GM23338 (cell line): ENCODE results near the gene NACAD. TPM values are rescaled to one million over a fixed set of nuclear protein-coding genes. Genes with fewer than 3 reads are reported as not detected.

Experiments used
- ATAC-seq: fragments of 200-7000 bp; cut with Tn5 transposase; 3 replicates; pipeline ENCODE4 v1.9.1; 2020
- DNase-seq: peaks from one replicate; pipeline ENCODE4 v3.0.0-alpha.2; 2015; ENCODE audit warnings: low spot score
- H2AFZ ChIP-seq: fragments of 200-600 bp; sonication (generic); 2 replicates; pipeline ENCODE4 v1.8.0; 2016; ENCODE audit warnings: antibody characterized with exemption, mild to moderate bottlenecking, moderate library complexity
- H3F3A ChIP-seq: fragments of 200-600 bp; sonication (generic); replicated peaks from 2 replicates; pipeline ENCODE4 v1.8.0; 2017; ENCODE audit warnings: antibody characterized with exemption, mixed run types, low read depth
- H3K27ac ChIP-seq: fragments of 200-600 bp; sonication (generic); 2 replicates; pipeline ENCODE4 v1.6.1; 2016; ENCODE audit warnings: low read depth
- H3K27me3 ChIP-seq: fragments of 200-600 bp; sonication (generic); 2 replicates; pipeline ENCODE4 v1.8.0; 2016; ENCODE audit warnings: mild to moderate bottlenecking, mixed run types, moderate library complexity; ENCODE audit not compliant: insufficient read depth
- H3K36me3 ChIP-seq: fragments of 200-600 bp; sonication (generic); 2 replicates; pipeline ENCODE4 v1.8.0; 2016; ENCODE audit warnings: mild to moderate bottlenecking; ENCODE audit not compliant: insufficient read depth
- H3K4me1 ChIP-seq: fragments of 200-600 bp; sonication (generic); 2 replicates; pipeline ENCODE4 v1.8.0; 2016; ENCODE audit warnings: mild to moderate bottlenecking, moderate library complexity; ENCODE audit not compliant: insufficient read depth
- H3K4me2 ChIP-seq: fragments of 200-600 bp; sonication (generic); 2 replicates; pipeline ENCODE4 v1.7.1; 2017; ENCODE audit warnings: mixed run types
- H3K4me3 ChIP-seq: fragments of 200-600 bp; sonication (generic); 2 replicates; pipeline ENCODE4 v1.6.1; 2016; ENCODE audit warnings: mixed run types
- H3K79me2 ChIP-seq: fragments of 200-600 bp; sonication (generic); replicated peaks from 2 replicates; pipeline ENCODE4 v1.8.0; 2017; ENCODE audit warnings: mild to moderate bottlenecking; ENCODE audit not compliant: insufficient read depth
- H3K9me2 ChIP-seq: fragments of 200-600 bp; sonication (generic); 2 replicates; pipeline ENCODE4 v1.8.0; 2017; ENCODE audit not compliant: insufficient read depth
- H4K20me1 ChIP-seq: fragments of 200-600 bp; sonication (generic); replicated peaks from 2 replicates; pipeline ENCODE4 v1.8.0; 2017; ENCODE audit warnings: mild to moderate bottlenecking; ENCODE audit not compliant: insufficient read depth
- H3K27ac Mint-ChIP-seq: 2 replicates; pipeline ENCODE4 v1.8.0; 2020; ENCODE audit warnings: inconsistent platforms, mild to moderate bottlenecking, moderate library complexity, mixed read lengths
- H3K27me3 Mint-ChIP-seq: 3 replicates; pipeline ENCODE4 v1.8.0; 2022; ENCODE audit warnings: low read depth, mild to moderate bottlenecking, moderate library complexity, mixed read lengths, inconsistent platforms; ENCODE audit not compliant: insufficient read depth, poor library complexity
- H3K36me3 Mint-ChIP-seq: 3 replicates; pipeline ENCODE4 v1.8.0; 2021; ENCODE audit warnings: low read depth, mild to moderate bottlenecking, inconsistent platforms, moderate library complexity, mixed read lengths
- H3K4me1 Mint-ChIP-seq: 3 replicates; pipeline ENCODE4 v1.8.0; 2020; ENCODE audit warnings: mild to moderate bottlenecking, inconsistent platforms, mixed read lengths
- H3K4me3 Mint-ChIP-seq: 3 replicates; pipeline ENCODE4 v1.8.0; 2021; ENCODE audit warnings: moderate library complexity, mild to moderate bottlenecking, inconsistent platforms, mixed read lengths
- H3K9me3 Mint-ChIP-seq: 3 replicates; pipeline ENCODE4 v1.8.0; 2020; ENCODE audit warnings: moderate library complexity, mild to moderate bottlenecking, inconsistent platforms, mixed read lengths
- CREB1 ChIP-seq: fragments of 250-450 bp; sonication (Bioruptor Pico); IDR thresholded peaks from 2 replicates; pipeline ENCODE4 v1.5.0; 2020; ENCODE audit warnings: low read depth, mild to moderate bottlenecking, moderate library complexity
- EZH2 ChIP-seq: fragments of 200-600 bp; sonication (generic); IDR thresholded peaks from one replicate; pipeline ENCODE4 v1.8.0; 2017; ENCODE audit warnings: antibody characterized with exemption, mild to moderate bottlenecking, low read depth; ENCODE audit not compliant: unreplicated experiment
- EZH2phosphoT487 ChIP-seq: fragments of 200-600 bp; sonication (generic); IDR thresholded peaks from one replicate; pipeline ENCODE4 v1.8.1; 2018; ENCODE audit warnings: antibody characterized with exemption; ENCODE audit not compliant: unreplicated experiment
- JUNB ChIP-seq: IDR thresholded peaks from one replicate; pipeline ENCODE4 v1.6.1; 2016; ENCODE audit warnings: antibody characterized with exemption; ENCODE audit not compliant: unreplicated experiment
- NANOG ChIP-seq: IDR thresholded peaks from 2 replicates; pipeline ENCODE4 v1.6.1; 2016; ENCODE audit warnings: antibody characterized with exemption, borderline replicate concordance
- ZNF114 ChIP-seq: fragments of 250-450 bp; sonication (Bioruptor Pico); IDR thresholded peaks from 2 replicates; pipeline ENCODE4 v1.5.0; 2020; ENCODE audit warnings: mild to moderate bottlenecking, moderate library complexity
- ZNF331 ChIP-seq: fragments of 250-450 bp; sonication (Bioruptor Pico); IDR thresholded peaks from 2 replicates; pipeline ENCODE4 v1.5.0; 2020; ENCODE audit warnings: low read depth, mild to moderate bottlenecking, moderate library complexity
- polyA plus RNA-seq: library from polyadenylated mRNA; unstranded; fragments of >200 nt; fragmentation: Nextera tagmentation; extraction: Ambion mirVana; gene quantifications from 2 replicates; pipeline ENCODE4 v1.2.1, GENCODE V29; 2016
- total RNA-seq: library from RNA; depleted of rRNA; stranded (reverse); fragments of >200 nt; shearing (Covaris generic); gene quantifications from 2 replicates; pipeline ENCODE4 v1.2.3, GENCODE V29; 2014
- TF ChIP-seq, protein P1 (sequence below): IDR thresholded peaks from one replicate; pipeline ENCODE4 v1.6.1; 2018; ENCODE audit warnings: antibody characterized with exemption; ENCODE audit not compliant: unreplicated experiment
- TF ChIP-seq, protein P2 (sequence below): fragments of 250-450 bp; sonication (Bioruptor Pico); IDR thresholded peaks from 2 replicates; pipeline ENCODE4 v1.5.0; 2020; ENCODE audit warnings: mild to moderate bottlenecking, moderate library complexity
- TF ChIP-seq, protein P3 (sequence below): IDR thresholded peaks from 2 replicates; pipeline ENCODE4 v1.6.1; 2016; ENCODE audit warnings: antibody characterized with exemption

NACAD gene
- total and polyA plus RNA-seq, 2 experiments from 2014 or later, result 6.1 to 11.2 TPM

DNA sequence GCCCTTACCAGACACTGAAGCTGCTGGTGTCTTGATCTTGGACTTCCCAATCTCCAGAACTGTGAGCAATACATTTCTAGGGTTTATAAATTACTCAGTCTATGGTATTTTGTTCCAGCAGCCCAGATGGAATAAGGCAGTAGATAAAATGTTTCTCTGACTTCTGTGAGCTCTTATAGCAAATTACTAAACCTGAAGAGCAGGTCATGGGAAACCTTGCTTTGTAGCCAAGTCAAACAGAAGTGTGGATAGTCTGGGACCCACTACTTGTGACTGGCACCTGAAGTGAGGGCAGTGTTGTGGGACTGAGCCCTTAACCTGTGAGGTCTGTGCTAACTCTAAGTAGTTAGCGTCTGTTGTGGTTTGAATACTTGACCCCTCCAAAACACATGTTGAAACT is 27.3 kb upstream of the NACAD start:
- no peaks in the 10 kb centered on the region for H3K9me2 ChIP-seq
- H3K4me3 ChIP-seq, result no peak overlapping the region
- ATAC-seq (no peak), DNase-seq (no peak)
- Mint-ChIP-seq H3K27me3 (peaks cover 6% of the 10 kb centered on the region), H3K4me3 (no peak overlapping the region), H3K36me3 (no peaks in the 10 kb centered on the region; the same call in 2 of the 3 replicates), H3K27ac (no peak overlapping the region), H3K4me1 (peaks cover 5% of the 10 kb centered on the region; the same call in 2 of the 3 replicates), H3K9me3 (no peaks in the 10 kb centered on the region; the same call in 1 of the 3 replicates)
- no peak overlapping the region for H3K4me2 ChIP-seq
- no peaks in the 10 kb centered on the region for H3K36me3 ChIP-seq
- H3K27ac ChIP-seq, result no peak overlapping the region
- H3K27me3 ChIP-seq, result peaks cover 3% of the 10 kb centered on the region; the same call in 1 of the 2 replicates
- H3K79me2 ChIP-seq, result peaks cover 3% of the 10 kb centered on the region
- TF ChIP-seq JUNB (no peak), EZH2phosphoT487 (no peak), EZH2 (no peak), CREB1 (CRISPR knock-in tag) (no peak), ZNF331 (CRISPR knock-in tag) (no peak), ZNF114 (CRISPR knock-in tag) (no peak), NANOG (no peak)
- TF ChIP-seq, protein P1, sequence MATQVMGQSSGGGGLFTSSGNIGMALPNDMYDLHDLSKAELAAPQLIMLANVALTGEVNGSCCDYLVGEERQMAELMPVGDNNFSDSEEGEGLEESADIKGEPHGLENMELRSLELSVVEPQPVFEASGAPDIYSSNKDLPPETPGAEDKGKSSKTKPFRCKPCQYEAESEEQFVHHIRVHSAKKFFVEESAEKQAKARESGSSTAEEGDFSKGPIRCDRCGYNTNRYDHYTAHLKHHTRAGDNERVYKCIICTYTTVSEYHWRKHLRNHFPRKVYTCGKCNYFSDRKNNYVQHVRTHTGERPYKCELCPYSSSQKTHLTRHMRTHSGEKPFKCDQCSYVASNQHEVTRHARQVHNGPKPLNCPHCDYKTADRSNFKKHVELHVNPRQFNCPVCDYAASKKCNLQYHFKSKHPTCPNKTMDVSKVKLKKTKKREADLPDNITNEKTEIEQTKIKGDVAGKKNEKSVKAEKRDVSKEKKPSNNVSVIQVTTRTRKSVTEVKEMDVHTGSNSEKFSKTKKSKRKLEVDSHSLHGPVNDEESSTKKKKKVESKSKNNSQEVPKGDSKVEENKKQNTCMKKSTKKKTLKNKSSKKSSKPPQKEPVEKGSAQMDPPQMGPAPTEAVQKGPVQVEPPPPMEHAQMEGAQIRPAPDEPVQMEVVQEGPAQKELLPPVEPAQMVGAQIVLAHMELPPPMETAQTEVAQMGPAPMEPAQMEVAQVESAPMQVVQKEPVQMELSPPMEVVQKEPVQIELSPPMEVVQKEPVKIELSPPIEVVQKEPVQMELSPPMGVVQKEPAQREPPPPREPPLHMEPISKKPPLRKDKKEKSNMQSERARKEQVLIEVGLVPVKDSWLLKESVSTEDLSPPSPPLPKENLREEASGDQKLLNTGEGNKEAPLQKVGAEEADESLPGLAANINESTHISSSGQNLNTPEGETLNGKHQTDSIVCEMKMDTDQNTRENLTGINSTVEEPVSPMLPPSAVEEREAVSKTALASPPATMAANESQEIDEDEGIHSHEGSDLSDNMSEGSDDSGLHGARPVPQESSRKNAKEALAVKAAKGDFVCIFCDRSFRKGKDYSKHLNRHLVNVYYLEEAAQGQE, result no peak
- TF ChIP-seq, protein P2, sequence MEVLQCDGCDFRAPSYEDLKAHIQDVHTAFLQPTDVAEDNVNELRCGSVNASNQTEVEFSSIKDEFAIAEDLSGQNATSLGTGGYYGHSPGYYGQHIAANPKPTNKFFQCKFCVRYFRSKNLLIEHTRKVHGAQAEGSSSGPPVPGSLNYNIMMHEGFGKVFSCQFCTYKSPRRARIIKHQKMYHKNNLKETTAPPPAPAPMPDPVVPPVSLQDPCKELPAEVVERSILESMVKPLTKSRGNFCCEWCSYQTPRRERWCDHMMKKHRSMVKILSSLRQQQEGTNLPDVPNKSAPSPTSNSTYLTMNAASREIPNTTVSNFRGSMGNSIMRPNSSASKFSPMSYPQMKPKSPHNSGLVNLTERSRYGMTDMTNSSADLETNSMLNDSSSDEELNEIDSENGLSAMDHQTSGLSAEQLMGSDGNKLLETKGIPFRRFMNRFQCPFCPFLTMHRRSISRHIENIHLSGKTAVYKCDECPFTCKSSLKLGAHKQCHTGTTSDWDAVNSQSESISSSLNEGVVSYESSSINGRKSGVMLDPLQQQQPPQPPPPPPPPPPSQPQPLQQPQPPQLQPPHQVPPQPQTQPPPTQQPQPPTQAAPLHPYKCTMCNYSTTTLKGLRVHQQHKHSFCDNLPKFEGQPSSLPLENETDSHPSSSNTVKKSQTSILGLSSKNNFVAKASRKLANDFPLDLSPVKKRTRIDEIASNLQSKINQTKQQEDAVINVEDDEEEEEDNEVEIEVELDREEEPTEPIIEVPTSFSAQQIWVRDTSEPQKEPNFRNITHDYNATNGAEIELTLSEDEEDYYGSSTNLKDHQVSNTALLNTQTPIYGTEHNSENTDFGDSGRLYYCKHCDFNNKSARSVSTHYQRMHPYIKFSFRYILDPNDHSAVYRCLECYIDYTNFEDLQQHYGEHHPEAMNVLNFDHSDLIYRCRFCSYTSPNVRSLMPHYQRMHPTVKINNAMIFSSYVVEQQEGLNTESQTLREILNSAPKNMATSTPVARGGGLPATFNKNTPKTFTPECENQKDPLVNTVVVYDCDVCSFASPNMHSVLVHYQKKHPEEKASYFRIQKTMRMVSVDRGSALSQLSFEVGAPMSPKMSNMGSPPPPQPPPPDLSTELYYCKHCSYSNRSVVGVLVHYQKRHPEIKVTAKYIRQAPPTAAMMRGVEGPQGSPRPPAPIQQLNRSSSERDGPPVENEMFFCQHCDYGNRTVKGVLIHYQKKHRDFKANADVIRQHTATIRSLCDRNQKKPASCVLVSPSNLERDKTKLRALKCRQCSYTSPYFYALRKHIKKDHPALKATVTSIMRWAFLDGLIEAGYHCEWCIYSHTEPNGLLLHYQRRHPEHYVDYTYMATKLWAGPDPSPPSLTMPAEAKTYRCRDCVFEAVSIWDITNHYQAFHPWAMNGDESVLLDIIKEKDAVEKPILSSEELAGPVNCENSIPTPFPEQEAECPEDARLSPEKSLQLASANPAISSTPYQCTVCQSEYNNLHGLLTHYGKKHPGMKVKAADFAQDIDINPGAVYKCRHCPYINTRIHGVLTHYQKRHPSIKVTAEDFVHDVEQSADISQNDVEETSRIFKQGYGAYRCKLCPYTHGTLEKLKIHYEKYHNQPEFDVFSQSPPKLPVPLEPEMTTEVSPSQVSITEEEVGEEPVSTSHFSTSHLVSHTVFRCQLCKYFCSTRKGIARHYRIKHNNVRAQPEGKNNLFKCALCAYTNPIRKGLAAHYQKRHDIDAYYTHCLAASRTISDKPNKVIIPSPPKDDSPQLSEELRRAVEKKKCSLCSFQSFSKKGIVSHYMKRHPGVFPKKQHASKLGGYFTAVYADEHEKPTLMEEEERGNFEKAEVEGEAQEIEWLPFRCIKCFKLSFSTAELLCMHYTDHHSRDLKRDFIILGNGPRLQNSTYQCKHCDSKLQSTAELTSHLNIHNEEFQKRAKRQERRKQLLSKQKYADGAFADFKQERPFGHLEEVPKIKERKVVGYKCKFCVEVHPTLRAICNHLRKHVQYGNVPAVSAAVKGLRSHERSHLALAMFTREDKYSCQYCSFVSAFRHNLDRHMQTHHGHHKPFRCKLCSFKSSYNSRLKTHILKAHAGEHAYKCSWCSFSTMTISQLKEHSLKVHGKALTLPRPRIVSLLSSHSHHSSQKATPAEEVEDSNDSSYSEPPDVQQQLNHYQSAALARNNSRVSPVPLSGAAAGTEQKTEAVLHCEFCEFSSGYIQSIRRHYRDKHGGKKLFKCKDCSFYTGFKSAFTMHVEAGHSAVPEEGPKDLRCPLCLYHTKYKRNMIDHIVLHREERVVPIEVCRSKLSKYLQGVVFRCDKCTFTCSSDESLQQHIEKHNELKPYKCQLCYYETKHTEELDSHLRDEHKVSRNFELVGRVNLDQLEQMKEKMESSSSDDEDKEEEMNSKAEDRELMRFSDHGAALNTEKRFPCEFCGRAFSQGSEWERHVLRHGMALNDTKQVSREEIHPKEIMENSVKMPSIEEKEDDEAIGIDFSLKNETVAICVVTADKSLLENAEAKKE (CRISPR knock-in tag), result no peak
- TF ChIP-seq, protein P3, sequence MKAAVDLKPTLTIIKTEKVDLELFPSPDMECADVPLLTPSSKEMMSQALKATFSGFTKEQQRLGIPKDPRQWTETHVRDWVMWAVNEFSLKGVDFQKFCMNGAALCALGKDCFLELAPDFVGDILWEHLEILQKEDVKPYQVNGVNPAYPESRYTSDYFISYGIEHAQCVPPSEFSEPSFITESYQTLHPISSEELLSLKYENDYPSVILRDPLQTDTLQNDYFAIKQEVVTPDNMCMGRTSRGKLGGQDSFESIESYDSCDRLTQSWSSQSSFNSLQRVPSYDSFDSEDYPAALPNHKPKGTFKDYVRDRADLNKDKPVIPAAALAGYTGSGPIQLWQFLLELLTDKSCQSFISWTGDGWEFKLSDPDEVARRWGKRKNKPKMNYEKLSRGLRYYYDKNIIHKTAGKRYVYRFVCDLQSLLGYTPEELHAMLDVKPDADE, result no peak
- H3K4me1 ChIP-seq, result no peaks in the 10 kb centered on the region; the same call in 1 of the 2 replicates
- H2AFZ ChIP-seq, result no peak overlapping the region
- 0 out of 2 replicates have a peak, but pooled peaks cover 6% of the 10 kb centered on the region for H3F3A ChIP-seq
- H4K20me1 ChIP-seq, result no peaks in the 10 kb centered on the region
